SH-SY5Y (cell line): ENCODE measurements around the gene PTS.

Source experiments
- GATA2 ChIP-seq: IDR thresholded peaks from 2 replicates; pipeline ENCODE4 v1.6.1; 2011; ENCODE audit warnings: mild to moderate bottlenecking, low read depth, low read length
- GATA3 ChIP-seq: IDR thresholded peaks from 2 replicates; pipeline ENCODE4 v1.6.1; 2011; ENCODE audit warnings: low read depth, mild to moderate bottlenecking, low read length, moderate library complexity

GRCh38 chr11:112268406-112268805, 42.2 kb downstream of the PTS start:
- TF ChIP-seq GATA2 = no peak
- no peak for TF ChIP-seq GATA3
